NOMO-1 treated with dmso at 0.1 percent for 144 hours (cell line): ENCODE results near the gene TRIM36.

Experiments used
- DNase-seq: peaks from one replicate; lab custom pipeline; 2025; ENCODE audit not compliant: unreplicated experiment; lab: John Stamatoyannopoulos, UW

Gene TRIM36, protein sequence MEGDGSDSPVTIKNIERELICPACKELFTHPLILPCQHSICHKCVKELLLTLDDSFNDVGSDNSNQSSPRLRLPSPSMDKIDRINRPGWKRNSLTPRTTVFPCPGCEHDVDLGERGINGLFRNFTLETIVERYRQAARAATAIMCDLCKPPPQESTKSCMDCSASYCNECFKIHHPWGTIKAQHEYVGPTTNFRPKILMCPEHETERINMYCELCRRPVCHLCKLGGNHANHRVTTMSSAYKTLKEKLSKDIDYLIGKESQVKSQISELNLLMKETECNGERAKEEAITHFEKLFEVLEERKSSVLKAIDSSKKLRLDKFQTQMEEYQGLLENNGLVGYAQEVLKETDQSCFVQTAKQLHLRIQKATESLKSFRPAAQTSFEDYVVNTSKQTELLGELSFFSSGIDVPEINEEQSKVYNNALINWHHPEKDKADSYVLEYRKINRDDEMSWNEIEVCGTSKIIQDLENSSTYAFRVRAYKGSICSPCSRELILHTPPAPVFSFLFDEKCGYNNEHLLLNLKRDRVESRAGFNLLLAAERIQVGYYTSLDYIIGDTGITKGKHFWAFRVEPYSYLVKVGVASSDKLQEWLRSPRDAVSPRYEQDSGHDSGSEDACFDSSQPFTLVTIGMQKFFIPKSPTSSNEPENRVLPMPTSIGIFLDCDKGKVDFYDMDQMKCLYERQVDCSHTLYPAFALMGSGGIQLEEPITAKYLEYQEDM

GRCh38 chr5:115169487-115170133 is at the start of gene TRIM36:
TSS of gene TRIM36 (minus strand) at chr5:115169908. CDS start at chr5:115169634, 274 bp downstream.
- DNase-seq, result peak; percentile 94

- DNase-seq, result no peak
These were observed 44.8 kb upstream of the TRIM36 start for GRCh38 chr5:115214541-115214940.

DNA sequence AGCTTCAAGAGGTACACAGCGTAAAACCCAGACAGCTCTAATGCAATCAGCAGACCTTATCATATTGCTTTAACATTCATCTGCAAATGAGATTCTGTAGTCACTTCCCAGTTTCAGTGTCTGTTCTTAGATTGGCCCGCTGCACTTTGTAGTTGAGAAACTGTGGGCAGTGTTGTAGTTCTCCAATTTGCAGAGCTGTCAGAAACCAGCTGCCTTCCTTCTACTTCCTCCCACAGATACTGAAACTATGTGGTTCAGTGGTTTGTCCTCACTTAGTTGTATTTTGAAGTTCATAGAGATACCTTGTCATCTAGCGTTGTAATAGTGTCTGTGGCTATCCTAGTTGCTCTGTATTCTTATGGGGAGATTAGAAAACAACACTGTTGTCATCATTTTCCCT is 39.6 kb upstream of the TRIM36 start:
- peak; percentile 90 for DNase-seq

GRCh38 chr5:115202952-115203351 is 33.2 kb upstream of the TRIM36 start:
- no peak for DNase-seq

- DNase-seq, result no peak
These were observed 26.5 kb upstream of the TRIM36 start for GRCh38 chr5:115196161-115196560.

- no peak for DNase-seq
These were observed 25.0 kb upstream of the TRIM36 start for GRCh38 chr5:115194676-115195075.

GRCh38 chr5:115193295-115193694 is 23.6 kb upstream of the TRIM36 start:
- DNase-seq, result no peak

GRCh38 chr5:115192098-115192497 is 22.4 kb upstream of the TRIM36 start:
- no peak for DNase-seq

DNA sequence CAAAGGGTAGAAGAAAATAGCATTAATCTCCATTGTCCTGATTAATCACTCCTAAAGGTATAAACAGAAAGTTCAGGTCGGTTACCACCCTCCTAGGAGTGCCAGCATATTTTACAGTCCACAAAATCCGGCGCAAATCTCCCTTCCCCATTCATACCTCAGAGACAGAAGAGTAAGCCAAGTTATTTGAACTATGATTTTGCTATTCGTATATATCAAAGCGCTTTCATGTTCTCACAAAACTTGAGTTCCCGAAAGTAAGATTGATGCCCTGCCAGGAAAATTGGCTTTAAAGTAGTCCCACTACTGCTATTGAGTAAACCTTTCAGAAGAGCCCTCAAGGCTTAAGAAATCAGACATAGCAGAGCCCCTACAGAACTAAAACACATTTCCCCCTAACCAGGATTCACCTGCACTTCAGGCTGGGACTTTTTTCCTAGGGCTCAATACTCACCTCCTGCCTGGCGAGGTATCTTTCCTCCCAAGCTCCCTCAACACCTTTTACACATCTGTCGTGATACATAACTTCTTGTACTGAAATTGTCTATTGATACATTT is 21.8 kb upstream of the TRIM36 start:
- no peak for DNase-seq

- no peak for DNase-seq
These were observed 20.7 kb upstream of the TRIM36 start for GRCh38 chr5:115190388-115190787.

DNA sequence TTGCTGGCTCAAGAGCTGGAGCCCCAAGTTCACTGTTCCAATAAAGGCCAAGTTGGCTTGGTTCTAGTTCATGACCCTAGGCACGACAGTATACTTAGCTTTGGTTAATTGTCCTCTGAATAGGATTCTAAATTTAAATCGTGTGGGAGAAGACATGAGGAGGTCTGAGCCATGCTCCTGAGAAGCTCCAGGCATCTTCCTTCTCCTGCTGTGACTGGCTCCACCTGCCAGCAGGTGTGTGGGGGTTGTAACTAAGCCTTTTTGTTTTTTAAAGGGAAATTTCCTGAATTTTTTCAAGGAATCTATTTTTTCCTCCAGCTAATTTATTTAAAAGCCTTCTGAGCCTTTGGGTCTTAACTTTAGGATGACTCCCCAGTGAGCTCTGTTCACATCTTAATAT is 20.2 kb upstream of the TRIM36 start:
- no peak for DNase-seq

DNA sequence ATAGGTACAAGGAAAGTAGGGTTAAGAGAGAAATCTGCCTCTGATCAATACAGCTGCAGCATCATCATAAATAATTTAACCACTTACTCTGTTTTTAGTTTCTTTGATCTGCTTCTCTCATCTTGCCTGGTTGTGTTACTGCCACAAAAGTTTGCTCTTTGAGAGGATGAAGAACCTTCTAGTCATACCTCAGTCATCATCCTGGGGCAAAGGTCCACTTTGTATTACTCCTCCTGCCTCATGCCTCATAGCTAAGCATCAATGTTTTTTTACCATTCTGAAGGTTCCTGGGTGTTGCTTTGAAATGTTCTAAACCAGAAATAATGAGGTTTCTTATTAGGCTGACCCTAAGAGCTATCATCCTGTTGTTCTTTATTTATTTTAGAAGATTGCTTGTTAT is 17.1 kb upstream of the TRIM36 start:
- no peak for DNase-seq

- no peak for DNase-seq
These were observed 15.1 kb upstream of the TRIM36 start for GRCh38 chr5:115184770-115185169.

GRCh38 chr5:115181757-115182156 is 12.0 kb upstream of the TRIM36 start:
- DNase-seq, result no peak

- DNase-seq, result no peak
These were observed 10.5 kb upstream of the TRIM36 start for GRCh38 chr5:115180165-115180709.

- no peak for DNase-seq
These were observed 9.9 kb upstream of the TRIM36 start for GRCh38 chr5:115179394-115180164.

DNA sequence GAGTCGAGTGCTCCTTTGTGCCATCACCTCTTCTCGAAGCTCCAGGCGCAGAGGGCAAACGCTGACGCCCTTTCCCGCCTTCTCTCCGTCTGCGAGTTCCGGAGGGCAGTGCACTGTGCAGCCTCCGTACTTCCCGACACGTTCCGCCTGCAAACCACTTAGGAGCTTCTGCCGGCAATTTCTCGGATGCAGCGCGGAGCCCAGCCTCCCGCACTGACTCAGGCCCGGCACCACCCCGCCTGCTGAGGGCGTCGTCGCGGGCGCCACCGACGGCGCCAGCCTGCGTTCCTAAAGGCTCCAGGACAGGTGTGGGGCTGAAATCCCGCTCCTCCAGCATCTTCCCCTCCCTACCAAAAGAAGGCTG is 9.3 kb upstream of the TRIM36 start:
- no peak for DNase-seq

GRCh38 chr5:115170929-115171510 is 1.3 kb upstream of the TRIM36 start:
- DNase-seq, result no peak

DNA sequence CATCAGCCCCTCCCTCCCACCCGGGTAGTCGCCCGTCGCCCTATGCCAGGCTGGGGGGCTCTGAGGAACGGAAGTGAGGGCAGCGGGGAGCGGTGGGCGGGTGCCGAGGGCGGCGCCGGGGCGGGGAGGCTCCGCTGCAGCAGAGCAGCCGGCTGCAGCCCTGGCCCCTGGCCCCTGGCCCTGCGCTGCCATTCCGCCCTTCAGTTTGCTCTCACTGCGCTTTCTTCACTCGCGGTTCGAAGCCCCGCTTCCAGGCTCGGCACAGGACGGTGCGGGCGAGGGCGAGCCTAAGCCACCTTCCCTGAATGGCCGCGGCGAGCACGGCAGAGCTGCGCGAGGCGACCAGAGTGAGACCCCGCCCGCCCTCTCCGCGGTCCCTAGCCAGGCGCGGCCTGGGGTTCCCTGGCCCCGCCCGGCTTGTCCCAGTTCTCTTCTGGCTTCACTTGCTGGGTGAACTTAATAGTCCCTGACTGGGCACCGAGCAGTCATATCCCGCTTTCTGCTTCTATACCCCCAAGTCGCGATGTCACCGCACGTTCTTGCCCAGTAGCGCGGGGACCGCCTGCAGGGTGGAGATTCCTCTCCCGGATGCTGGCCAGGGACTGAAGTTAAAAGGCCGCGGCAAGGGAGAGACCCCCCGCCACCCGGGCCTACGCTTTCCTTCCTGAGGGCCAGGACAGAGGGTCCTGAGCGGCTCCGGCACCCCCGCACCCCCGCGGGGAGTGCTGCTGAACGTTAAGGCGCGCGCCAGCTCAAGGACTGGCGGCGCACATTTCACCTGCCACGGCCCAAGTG is 623 bp upstream of the TRIM36 start:
- no peak for DNase-seq
